Measurements from ENCODE around the gene DDX24.
A peak's percentile ranks its signal among the peaks of the same experiment; 100 is the strongest.

DDX24 gene

GRCh38 chr14:94052662-94053061 lies 28.3 kb downstream of the DDX24 start:
- no peak overlapping the region for H3K4me3 ChIP-seq (ENCODE audit: low read depth, low read length)
- no peak for DNase-seq (ENCODE audit: low read depth)

DNA sequence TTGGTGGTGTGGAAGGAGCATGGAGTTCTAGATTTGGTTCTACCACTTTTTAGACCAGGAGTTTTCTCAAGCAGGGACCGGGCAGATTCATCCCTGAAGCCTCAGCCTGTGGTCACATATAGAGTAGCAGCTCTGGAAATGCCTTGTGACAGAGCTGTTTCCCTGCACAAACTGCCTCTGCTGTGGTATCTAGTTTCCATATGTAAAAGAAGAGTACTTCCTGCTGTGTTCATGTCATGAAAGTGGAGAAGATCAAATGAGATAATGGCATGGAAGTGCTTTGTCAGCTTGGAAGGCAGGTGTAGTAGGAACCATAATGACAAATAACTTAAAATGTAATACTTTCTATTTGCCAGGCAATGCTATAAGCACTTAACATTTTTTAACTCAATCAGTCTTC lies 28.8 kb downstream of the DDX24 start:
- no peak for DNase-seq (ENCODE audit: low read depth)
- H3K4me3 ChIP-seq (ENCODE audit: low read depth, low read length) = no peak overlapping the region

GRCh38 chr14:94051779-94052178 lies 29.2 kb downstream of the DDX24 start:
- H3K4me3 ChIP-seq (ENCODE audit: low read depth, low read length) = no peak overlapping the region

GRCh38 chr14:94051115-94051514 lies 29.9 kb downstream of the DDX24 start:
- DNase-seq (ENCODE audit: low read depth) = no peak
- H3K4me3 ChIP-seq (ENCODE audit: low read depth, low read length) = no peak overlapping the region

More at GRCh38 chr14:94051779-94052178, 29.2 kb downstream of the DDX24 start:
- DNase-seq (ENCODE audit: low read depth) = no peak

- DNase-seq (ENCODE audit: low read depth) = no peak
These were observed 30.6 kb downstream of the DDX24 start for GRCh38 chr14:94050231-94050880.

DNA sequence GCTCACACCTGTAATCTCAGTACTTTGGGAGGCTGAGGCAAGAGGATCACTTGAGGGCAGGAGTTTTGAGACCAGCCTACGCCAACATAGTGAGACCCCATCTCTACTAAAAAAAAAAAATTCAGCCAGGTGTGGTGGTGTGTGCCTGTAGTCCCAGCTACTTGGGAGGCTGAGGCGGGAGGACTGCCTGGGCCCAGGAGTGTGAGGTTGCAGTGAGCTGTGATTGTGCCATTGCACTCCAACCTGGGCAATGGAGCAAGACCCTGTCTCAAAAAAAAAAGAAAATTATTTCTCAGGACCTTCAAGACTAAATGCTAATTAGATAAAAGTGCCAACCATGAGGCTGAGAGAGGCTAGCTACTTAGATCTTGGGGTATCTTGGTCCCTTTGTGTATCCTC lies 31.4 kb downstream of the DDX24 start:
- H3K4me3 ChIP-seq (ENCODE audit: low read depth, low read length) = no peak overlapping the region
- no peak for DNase-seq (ENCODE audit: low read depth)

More at GRCh38 chr14:94050231-94050880, 30.6 kb downstream of the DDX24 start:
- no peak overlapping the region for H3K4me3 ChIP-seq (ENCODE audit: low read depth, low read length)

DNA sequence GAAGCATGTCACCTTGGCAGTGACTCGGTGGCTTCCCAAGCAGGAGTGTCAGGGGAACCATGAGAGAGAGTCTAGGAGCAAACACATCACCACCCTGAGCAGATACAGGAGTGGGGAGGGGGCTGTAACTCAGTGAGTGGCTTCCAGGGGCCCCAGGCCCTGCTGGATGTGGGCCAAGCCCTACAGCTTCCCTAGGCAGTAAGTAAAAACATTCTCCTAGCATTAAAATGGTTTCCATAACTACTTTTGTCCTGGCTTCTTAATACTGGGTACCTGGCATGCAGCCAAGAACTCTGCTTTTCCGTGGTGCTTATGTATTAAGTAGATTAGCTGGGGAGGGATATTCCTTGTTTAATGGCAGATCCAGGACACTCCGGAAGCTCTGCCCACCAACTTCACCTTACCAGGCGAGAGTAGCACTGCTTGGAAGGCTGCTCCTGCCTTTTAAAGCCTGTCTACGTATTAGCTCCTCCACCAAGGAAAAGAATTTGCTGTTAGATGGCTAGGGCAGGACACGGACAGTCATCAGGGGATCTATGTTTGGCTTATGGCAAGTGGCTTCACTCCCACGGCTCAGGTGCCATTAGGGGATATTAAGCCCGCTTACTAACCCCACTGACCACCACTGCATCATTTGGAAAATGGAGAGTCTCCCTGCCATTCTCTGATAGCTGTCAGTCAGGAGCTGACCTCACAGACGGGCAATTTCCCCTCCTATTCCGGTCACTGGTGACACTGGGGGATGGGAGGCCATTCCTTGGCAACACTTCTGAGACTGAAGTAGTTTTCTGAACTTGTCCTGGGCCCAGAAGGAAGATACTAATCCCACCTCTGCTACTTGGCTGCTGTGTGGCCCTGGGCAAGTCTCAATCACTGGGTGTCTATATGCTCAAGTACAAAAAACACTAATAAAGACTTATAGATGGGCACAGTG lies 32.0 kb downstream of the DDX24 start:
- no peak for DNase-seq (ENCODE audit: low read depth)

DNA sequence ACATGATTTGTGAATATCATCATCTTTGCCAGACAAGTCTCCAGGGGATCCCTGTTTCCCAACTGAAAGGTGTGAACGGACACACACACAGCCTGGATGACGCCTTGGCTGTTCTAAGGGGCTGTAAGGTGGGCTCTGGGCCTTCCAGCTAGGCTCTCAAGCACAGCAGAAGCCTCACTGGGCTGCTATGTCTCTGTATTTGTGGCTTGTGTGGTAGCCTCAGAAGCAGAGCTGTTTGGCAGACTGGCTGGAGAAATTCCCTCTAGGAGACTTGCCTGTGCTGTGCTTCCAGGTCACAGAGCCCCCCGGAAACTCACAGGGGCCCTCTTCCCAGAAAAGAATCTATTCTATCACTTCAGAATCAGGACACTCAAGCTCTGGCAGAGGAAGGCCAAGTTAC lies 33.4 kb downstream of the DDX24 start:
- H3K4me3 ChIP-seq (ENCODE audit: low read depth, low read length) = no peak overlapping the region
- DNase-seq (ENCODE audit: low read depth) = no peak

More for the DNA sequence above, 32.0 kb downstream of the DDX24 start:
- H3K4me3 ChIP-seq (ENCODE audit: low read depth, low read length) = no peak overlapping the region

GRCh38 chr14:94046696-94047250 lies 34.2 kb downstream of the DDX24 start:
- no peak for DNase-seq (ENCODE audit: low read depth)
- H3K4me3 ChIP-seq (ENCODE audit: low read depth, low read length) = no peak overlapping the region

GRCh38 chr14:94045563-94046345 lies 35.2 kb downstream of the DDX24 start:
- no peak for DNase-seq (ENCODE audit: low read depth)
- no peak overlapping the region for H3K4me3 ChIP-seq (ENCODE audit: low read depth, low read length)

DNA sequence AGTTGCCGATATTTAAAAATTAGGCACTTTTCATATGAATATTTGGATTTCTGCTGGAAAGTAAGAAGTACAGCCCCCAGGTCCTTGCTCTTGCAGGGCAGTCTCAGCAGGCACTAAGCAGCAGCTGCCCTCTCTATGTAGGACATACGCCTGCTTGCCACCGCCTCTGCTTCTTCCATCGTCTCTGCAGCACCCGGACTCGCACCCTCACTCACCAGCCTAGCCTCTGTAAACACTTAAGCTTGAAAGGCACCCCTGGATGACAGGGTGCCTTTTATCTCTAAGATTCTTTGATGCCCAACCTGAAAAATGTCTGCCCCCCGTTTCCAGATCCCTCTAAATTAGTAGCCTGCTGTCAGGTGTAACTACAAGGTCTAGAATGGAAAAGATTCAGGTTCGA lies 35.9 kb downstream of the DDX24 start:
- H3K4me3 ChIP-seq (ENCODE audit: low read depth, low read length) = no peak overlapping the region
- DNase-seq (ENCODE audit: low read depth) = no peak

DNA sequence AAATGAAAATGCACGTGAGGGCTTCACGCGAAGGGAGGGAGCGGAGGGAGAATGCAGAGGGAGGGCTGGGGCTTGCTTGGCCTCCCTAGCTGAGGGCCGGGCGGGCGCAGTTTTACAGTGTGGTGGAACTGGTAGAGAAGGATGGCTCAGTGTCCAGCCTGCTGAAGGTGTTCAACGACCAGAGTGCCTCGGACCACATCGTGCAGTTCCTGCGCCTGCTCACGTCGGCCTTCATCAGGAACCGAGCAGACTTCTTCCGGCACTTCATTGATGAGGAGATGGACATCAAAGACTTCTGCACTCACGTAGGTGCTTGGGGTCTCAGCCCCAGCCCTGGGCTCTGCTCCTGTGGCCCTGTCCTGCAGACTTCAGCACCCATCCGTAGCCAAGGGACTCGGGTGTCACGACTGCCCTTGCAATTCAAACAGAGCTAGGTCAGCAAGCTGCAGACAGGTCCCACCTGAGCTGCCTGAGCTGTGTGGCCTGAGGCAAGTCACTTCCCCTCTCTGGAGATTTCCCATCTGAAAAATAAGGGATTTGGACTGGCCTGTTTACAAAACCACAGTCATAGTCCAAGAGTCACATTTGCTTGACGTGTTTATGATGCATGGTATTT lies 36.4 kb downstream of the DDX24 start:
- H3K4me3 ChIP-seq (ENCODE audit: low read depth, low read length) = no peak overlapping the region
- DNase-seq (ENCODE audit: low read depth) = no peak

GRCh38 chr14:94043756-94044475 lies 37.1 kb downstream of the DDX24 start:
- H3K4me3 ChIP-seq (ENCODE audit: low read depth, low read length) = no peak overlapping the region
- no peak for DNase-seq (ENCODE audit: low read depth)

GRCh38 chr14:94043111-94043755 lies 37.8 kb downstream of the DDX24 start:
- no peak for DNase-seq (ENCODE audit: low read depth)
- no peak overlapping the region for H3K4me3 ChIP-seq (ENCODE audit: low read depth, low read length)

GRCh38 chr14:94042433-94043091 lies 38.4 kb downstream of the DDX24 start:
- no peak overlapping the region for H3K4me3 ChIP-seq (ENCODE audit: low read depth, low read length)
- DNase-seq (ENCODE audit: low read depth) = no peak

- peak; percentile 48 for DNase-seq (ENCODE audit: low read depth)
- no peak overlapping the region for H3K4me3 ChIP-seq (ENCODE audit: low read depth, low read length)
These were observed 39.3 kb downstream of the DDX24 start for GRCh38 chr14:94041551-94042346.

DNA sequence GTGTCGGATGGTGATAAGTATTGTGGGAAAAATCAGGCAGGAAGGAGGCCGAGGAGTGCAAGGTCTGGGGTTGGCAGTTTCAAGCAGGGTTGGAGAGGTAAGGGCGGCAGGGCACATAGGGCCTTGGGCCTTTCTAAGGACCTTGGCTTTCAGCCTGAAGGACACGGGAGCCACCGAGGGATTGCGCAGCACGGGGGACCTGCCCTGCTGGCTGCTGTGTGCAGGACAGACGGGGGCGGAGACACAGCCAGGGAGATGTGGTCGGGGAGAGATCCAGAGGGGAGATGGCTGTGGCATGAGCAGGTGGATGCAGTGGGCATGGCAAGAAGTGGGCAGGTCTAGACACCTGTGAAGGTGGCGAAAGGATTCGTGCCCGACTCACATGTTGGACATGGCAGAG lies 40.2 kb downstream of the DDX24 start:
- DNase-seq (ENCODE audit: low read depth) = no peak
- H3K4me3 ChIP-seq (ENCODE audit: low read depth, low read length) = no peak overlapping the region

Measured in skeletal muscle cell (primary cell).